NOMO-1 (cell line): ENCODE measurements around the gene OPCML.

ENCODE experiments used
- DNase-seq, 2 experiments: peaks; one replicate each; lab custom pipeline; 2025; ENCODE audit not compliant: unreplicated experiment in 2 of 2; lab: John Stamatoyannopoulos, UW

Gene OPCML

GRCh38 chr11:133305208-133305956 is 226.9 kb downstream of the OPCML start:
- DNase-seq: no peak

- DNase-seq: no peak
Observed at GRCh38 chr11:133303262-133303661, 229.0 kb downstream of the OPCML start.

- no peak for DNase-seq
Observed at GRCh38 chr11:133302056-133302455, 230.2 kb downstream of the OPCML start.

- no peak for DNase-seq
Observed at GRCh38 chr11:133300666-133301065, 231.6 kb downstream of the OPCML start.

GRCh38 chr11:133291780-133292179 is 240.5 kb downstream of the OPCML start:
- DNase-seq: no peak

- DNase-seq: no peak
Observed at GRCh38 chr11:133285359-133285758, 246.9 kb downstream of the OPCML start.

- no peak for DNase-seq
Observed at GRCh38 chr11:133284156-133284555, 248.1 kb downstream of the OPCML start.

GRCh38 chr11:133277886-133278285 is 254.4 kb downstream of the OPCML start:
- DNase-seq: no peak

GRCh38 chr11:133271871-133272776 is 260.2 kb downstream of the OPCML start:
- DNase-seq: no peak

- DNase-seq: no peak
Observed at GRCh38 chr11:133271206-133271605, 261.1 kb downstream of the OPCML start.

- no peak for DNase-seq
Observed at GRCh38 chr11:133269267-133269666, 263.0 kb downstream of the OPCML start.

GRCh38 chr11:133266986-133267385 is 265.3 kb downstream of the OPCML start:
- DNase-seq: no peak

GRCh38 chr11:133265530-133266035 is 266.7 kb downstream of the OPCML start:
- no peak for DNase-seq

GRCh38 chr11:133263332-133263731 is 269.0 kb downstream of the OPCML start:
- DNase-seq: no peak

GRCh38 chr11:133258751-133259150 is 273.6 kb downstream of the OPCML start:
- DNase-seq: no peak

- no peak for DNase-seq
Observed at GRCh38 chr11:133254601-133255000, 277.7 kb downstream of the OPCML start.

- no peak for DNase-seq
Observed at GRCh38 chr11:133253570-133253969, 278.7 kb downstream of the OPCML start.

GRCh38 chr11:133251841-133252240 is 280.5 kb downstream of the OPCML start:
- DNase-seq: no peak

GRCh38 chr11:133249530-133249929 is 282.8 kb downstream of the OPCML start:
- no peak for DNase-seq

GRCh38 chr11:133249065-133249464 is 283.2 kb downstream of the OPCML start:
- DNase-seq: no peak

- no peak for DNase-seq
Observed at GRCh38 chr11:133243832-133244231, 288.5 kb downstream of the OPCML start.
